GM12864 (cell line): ENCODE results near the gene CPZ.

ENCODE experiments used
- DNase-seq: peaks from one replicate; pipeline ENCODE4 v3.0.0-alpha.2; 2011; ENCODE audit warnings: low read depth
- H3K4me3 ChIP-seq: 2 replicates; pipeline ENCODE4 v1.5.1; 2011; ENCODE audit warnings: mild to moderate bottlenecking, low read depth, low read length, control low read depth
- TF ChIP-seq, protein P1 (sequence below): IDR thresholded peaks from 2 replicates; pipeline ENCODE4 v1.5.1; 2011; ENCODE audit warnings: low read depth, mild to moderate bottlenecking, moderate library complexity, low read length, control low read depth, inconsistent platforms; ENCODE audit errors: missing control alignments

The CPZ gene

GRCh38 chr4:8642651-8643321 lies 50.2 kb downstream of the CPZ start:
- no peak overlapping the region for H3K4me3 ChIP-seq
- DNase-seq: no peak
- TF ChIP-seq, protein P1, sequence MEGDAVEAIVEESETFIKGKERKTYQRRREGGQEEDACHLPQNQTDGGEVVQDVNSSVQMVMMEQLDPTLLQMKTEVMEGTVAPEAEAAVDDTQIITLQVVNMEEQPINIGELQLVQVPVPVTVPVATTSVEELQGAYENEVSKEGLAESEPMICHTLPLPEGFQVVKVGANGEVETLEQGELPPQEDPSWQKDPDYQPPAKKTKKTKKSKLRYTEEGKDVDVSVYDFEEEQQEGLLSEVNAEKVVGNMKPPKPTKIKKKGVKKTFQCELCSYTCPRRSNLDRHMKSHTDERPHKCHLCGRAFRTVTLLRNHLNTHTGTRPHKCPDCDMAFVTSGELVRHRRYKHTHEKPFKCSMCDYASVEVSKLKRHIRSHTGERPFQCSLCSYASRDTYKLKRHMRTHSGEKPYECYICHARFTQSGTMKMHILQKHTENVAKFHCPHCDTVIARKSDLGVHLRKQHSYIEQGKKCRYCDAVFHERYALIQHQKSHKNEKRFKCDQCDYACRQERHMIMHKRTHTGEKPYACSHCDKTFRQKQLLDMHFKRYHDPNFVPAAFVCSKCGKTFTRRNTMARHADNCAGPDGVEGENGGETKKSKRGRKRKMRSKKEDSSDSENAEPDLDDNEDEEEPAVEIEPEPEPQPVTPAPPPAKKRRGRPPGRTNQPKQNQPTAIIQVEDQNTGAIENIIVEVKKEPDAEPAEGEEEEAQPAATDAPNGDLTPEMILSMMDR: no peak

DNA sequence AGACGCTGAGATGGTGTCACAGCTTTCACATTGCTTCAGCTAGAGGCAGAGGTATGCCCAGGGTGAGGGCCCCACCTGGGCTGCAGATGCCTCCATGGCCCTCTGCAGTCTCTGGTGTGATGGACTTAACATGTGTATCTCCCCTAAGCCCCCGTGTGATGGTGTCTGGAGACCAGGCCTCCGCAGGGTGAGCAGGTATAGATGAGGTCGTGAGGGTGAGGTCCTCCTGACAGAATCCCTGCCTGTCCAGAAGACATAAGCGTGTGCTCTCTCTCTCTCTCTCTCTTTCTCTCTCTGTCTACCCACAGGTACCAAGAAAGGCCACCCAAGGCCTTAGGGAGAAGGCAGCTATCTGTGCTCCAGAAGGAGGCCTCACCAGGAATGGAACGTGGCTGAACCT lies 50.9 kb downstream of the CPZ start:
- no peak overlapping the region for H3K4me3 ChIP-seq
- no peak for DNase-seq
- TF ChIP-seq, protein P1: no peak

GRCh38 chr4:8643986-8644385 lies 51.4 kb downstream of the CPZ start:
- H3K4me3 ChIP-seq: no peak overlapping the region
- DNase-seq: no peak
- TF ChIP-seq, protein P1: no peak

GRCh38 chr4:8644461-8644891 lies 51.9 kb downstream of the CPZ start:
- no peak overlapping the region for H3K4me3 ChIP-seq
- DNase-seq: no peak
- TF ChIP-seq, protein P1: no peak

- DNase-seq: no peak
- no peak overlapping the region for H3K4me3 ChIP-seq
- TF ChIP-seq, protein P1: no peak
Observed at GRCh38 chr4:8644966-8645752, 52.6 kb downstream of the CPZ start.

- TF ChIP-seq, protein P1: no peak
- DNase-seq: no peak
- H3K4me3 ChIP-seq: no peak overlapping the region
Observed at GRCh38 chr4:8645753-8646124, 53.2 kb downstream of the CPZ start.
